ENCODE data around the gene OTOA. TPM values are rescaled to one million over a fixed set of nuclear protein-coding genes. Genes with fewer than 3 reads are reported as not detected.

Gene OTOA
- total and polyA plus RNA-seq, 2 of the 8 experiments (the other 6 are each of a cell fraction or from before 2014, with no cell fraction given): 0.06 to 0.32 TPM

DNA sequence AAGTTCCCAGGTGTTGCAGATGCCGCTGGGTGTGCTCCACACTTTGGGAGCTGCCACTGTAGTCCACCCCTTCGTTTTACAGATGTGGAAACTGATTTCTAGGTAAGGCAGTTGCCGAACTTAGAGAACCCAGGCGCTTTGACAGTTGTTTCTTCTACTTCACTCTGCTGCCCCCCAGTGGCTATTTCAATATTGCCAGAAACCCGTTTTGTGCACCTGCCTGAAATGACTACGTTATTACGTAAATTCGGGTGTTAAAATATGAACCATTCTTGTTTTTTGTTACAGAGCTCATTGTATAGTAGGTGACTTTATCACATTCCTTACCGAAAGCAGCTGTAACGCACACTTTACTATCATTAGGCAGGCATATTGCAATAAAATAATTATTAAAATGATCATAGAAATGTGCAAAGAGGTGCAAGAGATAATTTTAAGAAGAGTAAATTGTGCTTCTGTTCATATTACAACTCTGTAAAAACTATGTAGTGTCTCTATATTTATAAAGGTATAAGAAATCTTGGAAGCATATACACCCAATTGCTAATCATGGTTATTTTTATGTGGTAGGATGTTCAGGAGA, 44.9 kb downstream of the OTOA start (continued):
- TF ChIP-seq, protein P1, sequence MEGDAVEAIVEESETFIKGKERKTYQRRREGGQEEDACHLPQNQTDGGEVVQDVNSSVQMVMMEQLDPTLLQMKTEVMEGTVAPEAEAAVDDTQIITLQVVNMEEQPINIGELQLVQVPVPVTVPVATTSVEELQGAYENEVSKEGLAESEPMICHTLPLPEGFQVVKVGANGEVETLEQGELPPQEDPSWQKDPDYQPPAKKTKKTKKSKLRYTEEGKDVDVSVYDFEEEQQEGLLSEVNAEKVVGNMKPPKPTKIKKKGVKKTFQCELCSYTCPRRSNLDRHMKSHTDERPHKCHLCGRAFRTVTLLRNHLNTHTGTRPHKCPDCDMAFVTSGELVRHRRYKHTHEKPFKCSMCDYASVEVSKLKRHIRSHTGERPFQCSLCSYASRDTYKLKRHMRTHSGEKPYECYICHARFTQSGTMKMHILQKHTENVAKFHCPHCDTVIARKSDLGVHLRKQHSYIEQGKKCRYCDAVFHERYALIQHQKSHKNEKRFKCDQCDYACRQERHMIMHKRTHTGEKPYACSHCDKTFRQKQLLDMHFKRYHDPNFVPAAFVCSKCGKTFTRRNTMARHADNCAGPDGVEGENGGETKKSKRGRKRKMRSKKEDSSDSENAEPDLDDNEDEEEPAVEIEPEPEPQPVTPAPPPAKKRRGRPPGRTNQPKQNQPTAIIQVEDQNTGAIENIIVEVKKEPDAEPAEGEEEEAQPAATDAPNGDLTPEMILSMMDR (IDR thresholded peaks at IDR 0.05; ENCODE audit: control extremely low read depth in 1 of 3, insufficient read depth in 1 of 3, low read depth in 1 of 3, low read length in 3 of 3): peak in 2 of 3 experiments; percentile 79 to 80; a peak in 3 of 4 replicates
- TF ChIP-seq RXRA (IDR thresholded peaks at IDR 0.05; ENCODE audit: insufficient read depth, low read depth, low read length) (no peak), SRF (IDR thresholded peaks at IDR 0.05; ENCODE audit: low read depth, low read length) (no peak), RAD21 (IDR thresholded peaks at IDR 0.05 in 1 of 2, conservative IDR thresholded peaks at IDR 0.05 in 1 of 2; ENCODE audit: low read depth in 2 of 2, low read length in 2 of 2) (peak; percentile 86 to 88)

Data from H1 (cell line).